ENCODE results near the gene SEC24C. TPM values are rescaled to one million over a fixed set of nuclear protein-coding genes. Genes with fewer than 3 reads are reported as not detected.

SEC24C gene
- total and polyA plus RNA-seq, 2 of the 13 experiments (the other 11 are each of a cell fraction or from before 2014, with no cell fraction given) = 63.1 to 66.4 TPM

GRCh38 chr10:73730153-73730906, 13.8 kb upstream of the SEC24C start (continued):
- peak; percentile 94 for TF ChIP-seq ZNF574 (CRISPR knock-in tag; IDR thresholded peaks at IDR 0.05)
- no peak for TF ChIP-seq AKNA (CRISPR knock-in tag; IDR thresholded peaks at IDR 0.05; ENCODE audit: borderline replicate concordance)
- TF ChIP-seq ONECUT2 (CRISPR knock-in tag; IDR thresholded peaks at IDR 0.05) = no peak
- TF ChIP-seq ZNF451 (CRISPR knock-in tag; IDR thresholded peaks at IDR 0.05) = peak; percentile 27; the same call in 1 of the 2 replicates
- TF ChIP-seq HNRNPUL1 (IDR thresholded peaks at IDR 0.05; ENCODE audit: low read depth, low read length) = no peak
- TF ChIP-seq ZNF143 (CRISPR knock-in tag; IDR thresholded peaks at IDR 0.05) = peak; percentile 48; the same call in 1 of the 2 replicates
- TF ChIP-seq GABPA (IDR thresholded peaks at IDR 0.05; ENCODE audit: low read depth, low read length) = peak; percentile 92
- TF ChIP-seq GABPA (CRISPR knock-in tag; IDR thresholded peaks at IDR 0.05; ENCODE audit: low read depth) = peak; percentile 100
- TF ChIP-seq ZNF512 (CRISPR knock-in tag; IDR thresholded peaks at IDR 0.05) = no peak
- no peak for TF ChIP-seq SRSF9 (IDR thresholded peaks at IDR 0.05; ENCODE audit: borderline replicate concordance, insufficient read depth, low read depth, low read length, poor library complexity, severe bottlenecking)
- TF ChIP-seq NCOA5 (CRISPR knock-in tag; IDR thresholded peaks at IDR 0.05) = no peak
- peak; percentile 75 for TF ChIP-seq ZNF280B (CRISPR knock-in tag; IDR thresholded peaks at IDR 0.05; ENCODE audit: borderline replicate concordance)
- TF ChIP-seq ZNF251 (CRISPR knock-in tag; IDR thresholded peaks at IDR 0.05) = no peak
- TF ChIP-seq ZNF75D (CRISPR knock-in tag; IDR thresholded peaks at IDR 0.05; ENCODE audit: borderline replicate concordance) = peak; percentile 75; the same call in 1 of the 2 replicates
- no peak for TF ChIP-seq CBFB (CRISPR knock-in tag; IDR thresholded peaks at IDR 0.05)
- TF ChIP-seq EP300 (IDR thresholded peaks at IDR 0.05; ENCODE audit: low read depth in 2 of 2, low read length in 2 of 2) = 0 out of 4 replicates have a peak, but pooled peaks of 1 of the 2 experiments have one; percentile 16
- 0 out of 2 replicates have a peak, but pooled peaks have one; percentile 39 for TF ChIP-seq EP300 (CRISPR knock-in tag; IDR thresholded peaks at IDR 0.05; ENCODE audit: borderline replicate concordance)
- TF ChIP-seq ZNF850 (CRISPR knock-in tag; conservative IDR thresholded peaks at IDR 0.05) = 0 out of 2 replicates have a peak, but pooled peaks have one; percentile 32

Measured in HepG2 (cell line).